NCI-H2029 (cell line): Measurements from ENCODE around the gene ARHGAP26.

Experiments
- DNase-seq: peaks from one replicate; lab custom pipeline; 2025; lab: John Stamatoyannopoulos, UW

Gene ARHGAP26

DNA sequence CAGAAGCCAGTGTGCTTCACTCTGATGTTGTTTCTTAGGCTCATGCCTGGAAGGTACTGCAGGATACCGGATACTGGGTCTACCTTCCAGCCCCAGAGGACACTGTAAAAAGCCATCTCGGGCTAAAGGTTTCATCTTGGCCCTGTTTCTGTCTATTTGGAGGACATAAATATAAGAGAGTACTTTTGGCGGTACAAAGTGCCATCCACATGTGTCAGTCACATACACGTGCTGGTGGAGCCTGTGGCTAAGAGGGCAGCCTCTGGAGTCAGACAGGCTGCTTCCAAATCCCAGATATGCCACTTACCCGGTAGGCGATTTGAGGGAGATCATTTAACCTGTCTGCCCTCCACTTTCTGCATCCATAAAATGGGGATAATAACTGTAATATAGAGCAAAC is 472.9 kb downstream of the ARHGAP26 start:
- no peak for DNase-seq

DNA sequence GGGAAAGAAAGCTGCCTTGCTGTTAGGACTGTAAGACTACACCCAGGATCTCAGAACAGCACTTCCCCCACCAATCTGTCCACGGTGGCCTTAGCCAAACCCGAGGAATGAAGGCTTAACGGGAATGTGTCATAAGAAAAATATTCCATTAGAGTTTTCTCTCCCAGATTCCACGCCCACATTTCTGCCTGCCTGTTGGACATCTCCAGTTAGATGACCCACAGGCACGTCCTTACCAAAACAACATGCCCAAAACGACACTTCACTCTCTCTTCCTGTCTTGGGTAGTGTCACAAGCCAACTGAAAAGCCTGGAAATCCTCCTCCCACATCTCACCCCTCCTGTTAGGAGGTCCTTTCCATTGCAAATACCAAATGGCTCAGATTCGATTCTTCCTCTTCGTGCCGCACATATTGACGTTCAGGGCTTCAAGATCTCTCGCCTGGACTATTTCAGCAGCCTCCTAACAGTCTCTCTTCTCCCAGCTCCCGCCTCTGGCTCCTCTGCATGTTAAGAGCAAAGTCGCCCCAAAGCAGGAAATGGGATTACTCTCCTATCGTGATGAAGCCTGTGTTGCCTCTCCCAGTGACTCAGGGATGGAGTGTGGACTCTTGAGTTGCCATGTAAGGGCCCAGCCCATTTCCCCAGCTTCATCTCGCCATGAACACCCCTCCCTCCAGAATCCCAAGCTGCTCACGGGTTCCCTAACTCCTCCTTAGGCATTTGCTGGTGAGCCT is 474.0 kb downstream of the ARHGAP26 start:
- DNase-seq: no peak

DNA sequence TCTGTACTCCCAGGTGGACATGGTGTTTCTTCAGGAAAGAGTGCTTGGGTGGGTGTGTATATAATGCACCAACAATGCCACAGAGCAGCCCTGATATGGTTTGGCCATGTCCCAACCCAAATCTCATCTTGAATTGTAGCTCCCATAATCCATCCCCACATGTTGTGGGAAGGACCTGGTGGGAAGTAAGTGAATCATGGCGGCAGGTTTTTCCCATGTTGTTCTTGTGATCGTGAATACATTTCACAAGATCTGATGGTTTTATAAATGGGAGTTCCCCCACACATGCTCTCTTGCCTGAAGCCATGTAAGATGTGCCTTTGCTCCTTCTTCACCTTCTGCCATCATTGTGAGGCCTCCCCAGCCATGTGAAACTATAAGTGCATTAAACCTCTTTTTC is 474.8 kb downstream of the ARHGAP26 start:
- DNase-seq: no peak

DNA sequence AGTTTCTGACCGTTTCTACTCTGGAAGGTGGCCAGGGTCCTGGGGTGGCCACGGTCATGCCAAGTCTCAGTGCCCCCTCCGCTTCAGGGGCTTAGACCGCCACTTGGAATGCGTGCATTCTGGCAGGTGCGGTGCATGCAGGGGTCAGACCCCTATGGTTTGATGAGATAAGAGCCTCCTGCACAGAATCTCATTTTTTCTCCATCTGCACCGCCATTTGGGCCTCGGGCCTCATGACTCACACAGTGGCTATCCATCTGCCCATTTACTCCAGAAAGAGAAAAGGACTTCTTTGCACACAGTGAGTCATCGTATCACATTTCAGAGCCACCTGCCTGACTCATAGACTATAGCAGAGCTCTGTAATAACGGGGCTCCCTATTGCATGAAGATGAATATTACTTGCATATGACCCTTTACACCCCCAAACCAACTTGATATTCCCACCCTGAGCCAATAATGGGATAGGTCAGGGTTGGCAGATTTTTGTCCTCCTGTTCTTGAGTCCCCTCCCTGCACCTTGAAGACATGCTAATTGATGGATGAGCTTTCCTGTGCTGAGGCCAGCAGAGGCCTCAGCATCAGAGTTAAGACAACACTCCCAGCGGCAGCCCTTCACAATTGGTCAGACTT is 475.9 kb downstream of the ARHGAP26 start:
- peak; percentile 13 for DNase-seq

DNA sequence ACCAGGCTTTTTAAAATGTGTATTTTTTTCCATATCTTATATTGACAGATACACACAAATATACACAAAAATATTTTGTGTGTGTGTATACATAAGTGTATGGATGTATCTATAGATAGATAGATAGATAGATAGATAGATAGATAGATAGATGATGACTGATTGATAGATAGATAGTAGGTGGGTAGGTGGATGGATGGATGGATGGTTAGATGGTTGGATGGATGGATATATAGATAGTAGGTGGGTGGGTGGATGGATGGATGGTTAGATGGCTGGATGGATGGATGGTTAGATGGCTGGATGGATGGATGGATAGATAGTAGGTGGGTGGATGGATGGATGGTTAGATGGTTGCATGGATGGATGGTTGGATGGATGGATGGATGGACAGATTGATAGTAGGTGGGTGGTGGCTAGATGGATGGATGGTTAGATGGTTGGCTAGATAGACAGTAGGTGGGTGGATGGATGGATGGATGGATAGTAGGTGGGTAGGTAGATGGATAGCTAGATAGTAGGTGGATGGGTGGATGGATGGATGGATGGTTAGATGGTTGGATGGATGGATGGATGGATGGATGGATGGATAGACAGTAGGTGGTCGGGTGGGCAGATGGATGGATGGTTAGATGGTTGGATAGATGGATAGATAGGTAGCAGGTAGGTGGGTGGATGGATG is 477.1 kb downstream of the ARHGAP26 start:
- no peak for DNase-seq

DNA sequence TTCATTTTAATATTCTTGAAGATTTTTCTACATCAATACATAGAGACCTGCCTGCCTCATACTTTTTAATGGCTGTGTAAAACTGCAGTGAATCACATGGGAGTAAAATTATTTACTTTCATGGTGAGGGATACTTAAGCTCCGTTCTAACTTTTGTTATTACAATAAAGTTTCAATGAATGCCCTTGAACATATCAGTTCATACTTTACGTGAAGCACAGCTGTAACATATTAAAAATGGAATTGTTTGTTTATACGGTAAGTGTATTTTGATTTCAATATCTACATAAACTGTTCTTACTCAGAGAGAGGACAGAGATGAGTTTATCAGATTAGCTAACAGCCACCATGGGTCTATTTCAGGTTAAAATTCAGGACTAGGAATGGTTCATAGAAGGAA is 478.2 kb downstream of the ARHGAP26 start:
- no peak for DNase-seq

DNA sequence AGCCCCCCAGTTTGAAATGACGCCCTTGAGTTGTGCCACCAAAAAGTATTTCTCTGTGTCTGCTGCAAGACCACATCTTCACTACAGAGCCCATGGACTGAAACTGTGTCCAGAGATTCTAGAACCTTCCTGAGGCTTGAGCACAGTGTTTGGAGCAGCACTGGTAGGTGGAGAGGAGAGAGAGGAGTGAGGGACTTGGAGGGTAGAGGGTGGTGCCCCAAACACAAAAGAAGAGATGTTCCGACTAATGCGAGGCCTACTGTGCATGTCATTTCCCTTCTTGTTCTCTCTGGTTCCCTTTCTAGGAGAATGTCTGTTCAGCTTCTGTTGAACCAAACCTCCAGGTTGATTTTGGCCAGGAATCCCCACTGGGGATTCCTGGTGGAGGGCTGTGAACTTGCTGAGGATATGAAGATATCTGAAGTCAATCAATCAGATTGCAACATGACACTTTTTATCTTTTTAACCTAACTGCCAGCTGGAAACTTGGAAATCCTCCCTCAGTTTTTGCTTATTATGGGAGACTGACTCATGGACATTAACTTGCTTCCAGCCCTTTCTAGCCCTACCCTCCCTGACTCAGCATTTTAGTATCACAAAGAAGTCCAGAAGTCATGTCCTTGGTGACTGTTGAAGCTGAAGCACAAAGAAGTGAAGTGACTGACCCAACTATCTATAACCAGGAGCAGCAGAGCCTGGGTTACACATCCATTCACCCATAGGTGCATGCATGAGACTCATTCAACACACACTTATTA is 478.8 kb downstream of the ARHGAP26 start:
- DNase-seq: no peak

DNA sequence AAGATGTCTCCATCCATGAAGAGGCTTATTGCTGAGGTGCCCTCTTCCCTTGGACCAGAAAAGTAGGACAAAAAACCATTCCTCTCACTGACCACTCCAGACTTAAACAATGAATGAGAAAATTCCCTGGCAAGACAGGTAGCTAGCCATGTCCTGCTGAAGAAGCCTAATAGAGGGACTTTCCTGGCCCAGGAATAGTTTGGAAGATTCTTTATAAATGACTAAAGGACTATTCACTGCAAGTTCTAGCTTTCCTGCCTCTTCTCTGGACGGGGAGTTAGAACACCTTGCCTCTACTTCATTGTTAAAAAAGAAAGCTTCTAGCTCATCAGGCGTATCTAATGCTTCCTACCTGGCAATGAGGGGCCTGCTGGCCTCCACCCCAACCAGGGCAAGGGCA is 479.7 kb downstream of the ARHGAP26 start:
- DNase-seq: no peak

DNA sequence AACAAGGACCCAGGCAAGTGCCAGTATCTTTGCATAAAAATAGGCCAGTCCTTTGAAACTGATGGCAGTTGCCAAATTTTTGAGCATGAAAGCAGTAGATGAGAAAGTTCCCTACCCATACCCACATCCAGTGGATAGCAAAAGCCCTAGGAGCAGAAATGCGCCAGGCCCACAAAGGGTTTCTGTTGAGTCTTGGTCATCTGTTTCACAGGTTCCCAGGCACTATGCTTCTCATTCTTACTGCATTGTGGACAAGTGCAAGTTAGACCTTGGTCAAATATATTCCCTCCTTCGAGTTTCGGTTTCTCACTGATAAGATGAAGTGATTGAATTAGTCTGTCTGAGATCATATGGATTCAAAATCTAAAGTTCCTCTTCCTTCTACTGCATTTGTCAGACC is 481.0 kb downstream of the ARHGAP26 start:
- no peak for DNase-seq

DNA sequence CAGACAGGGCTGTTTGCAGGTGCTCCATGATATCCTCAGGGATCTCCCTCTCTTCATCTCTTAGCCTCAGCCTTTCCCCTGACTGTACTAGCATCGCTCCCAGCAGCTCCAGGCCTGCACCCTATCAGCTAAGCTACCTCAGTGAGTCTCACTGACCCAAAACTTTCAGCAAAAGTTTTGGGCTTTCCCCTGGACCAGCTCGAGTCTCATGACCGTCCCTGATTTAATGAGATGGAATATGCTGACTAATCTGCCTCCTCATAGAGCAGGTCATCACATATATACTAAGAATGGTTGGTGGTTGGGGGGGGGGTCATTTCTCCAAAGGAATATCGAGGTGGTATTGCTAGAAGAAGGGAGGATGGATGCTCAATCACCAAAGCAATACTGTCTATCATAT is 481.8 kb downstream of the ARHGAP26 start:
- no peak for DNase-seq

DNA sequence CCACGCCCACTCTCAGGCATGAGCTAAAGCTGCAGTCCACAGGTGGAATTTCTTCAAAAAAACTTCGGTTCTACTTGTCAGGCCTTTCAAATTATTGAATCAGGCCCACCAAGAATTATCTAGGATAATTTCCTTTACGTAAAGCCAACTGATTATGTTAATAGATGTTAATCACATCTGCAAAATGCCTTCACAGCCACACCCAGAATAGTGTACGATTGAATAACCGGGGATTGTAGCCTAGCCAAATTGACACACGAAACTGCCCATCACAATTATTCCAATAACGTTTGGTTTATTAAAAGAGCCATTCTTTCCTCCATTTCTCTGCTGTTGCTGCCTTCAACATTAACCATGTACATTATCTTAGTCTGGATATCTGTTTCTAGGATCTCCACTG is 484.6 kb downstream of the ARHGAP26 start:
- DNase-seq: no peak

DNA sequence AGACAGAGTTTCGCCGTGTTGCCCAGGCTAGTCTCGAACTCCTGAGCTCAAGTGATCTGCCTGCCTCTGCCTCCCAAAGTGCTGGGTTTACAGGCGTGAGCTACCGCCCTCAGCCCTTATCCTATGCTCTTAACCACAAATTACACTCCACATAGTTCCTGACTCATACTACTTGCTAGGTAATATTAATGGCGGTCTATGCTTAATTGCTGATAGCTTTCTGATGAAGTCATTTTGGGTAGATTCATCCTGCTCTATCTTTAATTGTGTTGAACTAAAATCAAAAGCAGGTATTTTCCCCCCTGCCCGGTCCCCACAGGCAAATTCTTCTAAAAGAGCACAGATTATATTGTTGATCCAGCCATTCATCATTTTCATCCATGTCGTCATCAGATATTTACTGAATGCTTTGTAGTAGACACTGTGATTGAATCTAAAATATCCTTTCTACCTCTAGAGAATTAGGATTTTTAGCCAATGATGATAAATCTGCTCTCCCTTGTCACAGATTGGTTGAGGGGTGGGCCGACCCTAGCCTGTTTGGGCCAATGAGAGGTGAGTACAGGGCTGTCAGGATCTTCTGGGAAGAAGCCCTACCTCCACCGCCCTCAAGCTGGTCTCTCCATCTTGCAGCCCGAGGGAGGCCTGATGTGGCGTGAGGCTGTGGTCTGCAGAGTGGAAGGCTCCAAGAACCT is 488.5 kb downstream of the ARHGAP26 start:
- no peak for DNase-seq

DNA sequence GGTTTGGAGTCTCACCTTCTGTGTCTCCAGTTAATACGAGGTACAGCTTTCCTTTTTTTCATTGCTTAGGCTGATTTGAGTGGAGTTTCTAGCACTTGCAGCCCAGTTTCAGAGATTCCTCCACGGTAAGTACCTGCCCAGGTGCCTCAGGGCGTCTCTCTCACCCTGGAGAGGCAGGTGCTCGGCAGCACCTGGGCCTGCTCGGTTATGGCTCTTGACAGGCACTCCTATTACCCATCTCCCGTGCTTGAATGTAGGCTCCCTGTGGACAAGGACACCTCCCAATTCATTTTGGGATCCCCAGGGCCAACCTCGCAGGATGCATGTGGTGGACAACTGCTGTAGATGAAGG is 489.1 kb downstream of the ARHGAP26 start:
- no peak for DNase-seq

DNA sequence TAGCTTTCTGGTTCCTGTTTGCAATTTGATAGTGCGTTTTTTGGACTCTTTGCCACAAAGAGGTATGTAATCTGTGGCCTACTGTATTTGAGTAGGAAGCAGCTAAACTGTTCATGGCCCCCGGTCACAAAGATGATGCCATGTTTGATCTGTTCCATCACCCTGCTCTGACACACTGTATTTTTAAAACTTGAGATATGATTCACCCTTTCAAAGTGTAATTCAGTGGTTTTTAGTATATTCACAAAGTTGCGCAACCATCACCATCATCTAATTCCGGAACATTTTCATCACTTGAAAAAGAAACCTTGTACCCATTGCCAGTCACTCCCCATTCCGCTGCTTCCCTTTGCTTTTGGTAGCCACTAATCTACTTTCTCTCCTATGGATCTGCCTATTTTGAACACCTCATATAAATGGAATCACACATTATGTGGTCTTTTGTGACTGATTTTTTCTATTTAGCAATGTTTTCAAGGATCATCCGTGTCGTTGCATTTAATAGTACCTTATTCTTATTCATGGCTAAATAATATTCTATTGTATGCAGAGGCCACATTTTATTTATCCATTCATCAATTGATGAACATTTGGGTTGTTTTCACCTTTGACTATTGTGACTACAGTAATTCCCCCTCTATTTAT is 491.7 kb downstream of the ARHGAP26 start:
- no peak for DNase-seq

DNA sequence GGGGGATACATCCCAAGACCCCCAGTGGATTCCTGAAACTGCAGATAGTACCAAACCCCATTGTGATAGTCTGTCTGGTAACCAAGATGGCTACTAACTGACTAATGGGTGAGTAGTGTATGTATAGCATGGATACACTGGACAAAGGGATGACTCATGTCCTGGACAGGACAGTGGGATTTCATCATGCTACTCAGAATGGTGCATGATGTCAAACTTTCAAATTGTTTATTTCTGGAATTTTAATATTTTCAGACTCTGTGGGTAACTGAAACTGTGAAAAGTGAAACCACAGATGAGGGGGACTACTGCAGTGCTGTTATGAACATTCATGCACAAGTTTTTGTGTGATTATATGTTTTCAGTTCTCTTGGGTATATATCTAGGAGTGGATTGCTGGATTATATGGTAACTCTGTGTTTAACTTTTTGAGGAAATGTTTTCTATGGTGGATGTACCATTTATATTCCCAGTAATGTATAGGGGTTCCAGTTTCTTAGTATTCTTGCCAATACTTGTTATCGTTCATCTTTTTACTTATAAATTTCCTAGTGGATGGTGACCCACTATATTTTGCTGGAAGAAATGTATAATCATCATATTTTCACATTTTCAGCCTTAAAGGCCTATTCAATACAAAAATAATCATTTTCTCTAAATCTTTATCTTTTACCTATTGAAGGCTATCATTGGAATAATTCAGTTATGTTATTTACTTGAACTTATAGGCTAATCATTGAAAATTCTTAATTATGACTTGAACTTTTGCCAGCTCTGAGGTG is 492.4 kb downstream of the ARHGAP26 start:
- no peak for DNase-seq

DNA sequence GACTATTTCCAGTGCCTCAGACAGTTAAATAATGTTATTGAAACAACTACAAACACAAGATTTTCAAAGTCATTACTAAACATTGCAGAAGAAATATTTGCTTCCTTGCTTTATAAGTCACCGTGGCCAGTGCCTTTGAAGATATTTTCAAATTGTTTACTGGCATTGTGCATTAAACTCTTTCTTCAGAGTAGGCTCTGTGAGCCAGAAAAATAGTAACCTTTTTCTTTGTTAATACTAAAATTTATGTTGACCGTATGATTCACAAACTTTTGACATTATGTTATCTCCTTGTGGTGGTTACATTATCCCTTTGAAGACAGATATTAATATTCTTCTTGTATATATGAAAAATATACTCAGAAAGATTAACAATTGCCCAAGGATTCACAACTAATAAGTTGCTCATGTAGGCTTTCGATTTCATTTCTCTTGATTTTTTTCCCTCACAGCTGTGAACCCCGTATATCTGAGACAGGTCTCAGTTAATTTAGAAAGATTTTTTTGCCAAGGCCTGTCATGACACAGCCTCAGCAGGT is 493.2 kb downstream of the ARHGAP26 start:
- no peak for DNase-seq

DNA sequence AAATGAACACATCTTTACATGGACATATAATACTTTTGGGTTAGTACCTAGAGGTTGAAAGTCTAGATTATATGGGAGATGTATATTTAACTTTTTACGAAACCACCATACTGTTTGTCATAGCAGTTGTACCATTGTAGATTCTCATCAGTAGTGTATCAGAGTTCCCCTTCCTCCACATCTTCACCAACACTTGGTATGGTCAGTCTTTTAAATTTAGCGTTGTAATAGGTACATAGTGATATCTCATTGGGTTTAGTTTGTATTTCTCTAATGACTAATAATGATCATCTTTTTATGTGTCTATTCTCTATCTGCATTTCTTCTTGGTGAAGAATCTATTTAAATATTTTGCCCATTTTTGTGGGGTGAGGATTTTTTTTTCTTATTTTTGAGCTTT is 495.8 kb downstream of the ARHGAP26 start:
- DNase-seq: no peak

DNA sequence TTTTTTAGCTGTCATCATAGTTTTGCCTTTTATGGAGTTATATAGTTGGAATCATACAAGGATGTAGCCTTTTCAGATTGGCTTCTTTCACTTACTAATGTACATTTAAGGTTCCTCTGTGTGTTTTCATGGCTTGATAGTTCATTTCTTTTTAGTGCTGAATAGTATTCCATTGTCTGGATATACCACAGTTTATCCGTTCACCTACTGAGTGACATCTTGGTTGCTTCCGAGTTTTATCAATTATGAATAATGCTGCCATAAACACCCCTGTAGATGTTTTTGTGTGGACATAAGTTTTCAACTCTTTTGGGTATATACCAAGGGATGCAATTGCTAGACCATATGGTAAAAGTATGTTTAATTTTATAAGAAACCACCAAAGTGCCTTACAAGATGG is 497.0 kb downstream of the ARHGAP26 start:
- DNase-seq: no peak

DNA sequence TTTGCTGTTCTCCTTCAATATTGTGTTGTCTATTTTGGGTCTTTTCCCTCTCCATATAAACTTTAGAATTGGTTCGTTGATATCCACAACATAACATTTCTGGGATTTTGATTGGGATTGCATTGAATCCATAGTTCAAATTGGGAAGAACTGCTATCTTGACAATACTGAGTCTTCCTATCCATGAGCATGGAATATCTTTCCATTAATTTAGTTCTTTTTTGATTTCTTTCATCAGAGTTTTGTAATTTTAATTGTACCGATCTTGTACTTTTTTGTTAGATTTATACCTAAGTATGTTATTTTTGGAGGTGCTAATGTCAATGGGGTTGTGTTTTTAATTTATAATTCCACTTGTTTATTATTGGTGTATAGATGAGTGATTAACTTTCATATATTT is 498.2 kb downstream of the ARHGAP26 start:
- DNase-seq: no peak

DNA sequence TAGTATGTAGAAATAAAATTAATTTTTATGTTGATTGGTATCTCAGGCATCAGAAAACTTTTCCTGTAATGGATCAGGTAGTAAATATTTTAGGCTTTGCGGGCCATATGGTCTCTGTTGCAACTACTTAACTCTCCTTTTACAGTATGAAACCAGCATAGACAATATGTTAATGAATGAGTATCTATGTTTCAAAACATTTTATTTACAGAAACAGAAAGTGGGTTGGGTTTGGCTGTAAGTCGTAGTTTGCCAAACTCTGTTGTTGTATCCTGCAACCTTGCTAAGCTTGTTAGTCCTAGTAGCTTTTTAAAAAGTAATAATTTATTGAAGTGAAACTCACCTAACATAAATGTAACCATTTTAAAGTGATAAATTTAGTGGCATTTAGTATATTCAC is 501.3 kb downstream of the ARHGAP26 start:
- no peak for DNase-seq

DNA sequence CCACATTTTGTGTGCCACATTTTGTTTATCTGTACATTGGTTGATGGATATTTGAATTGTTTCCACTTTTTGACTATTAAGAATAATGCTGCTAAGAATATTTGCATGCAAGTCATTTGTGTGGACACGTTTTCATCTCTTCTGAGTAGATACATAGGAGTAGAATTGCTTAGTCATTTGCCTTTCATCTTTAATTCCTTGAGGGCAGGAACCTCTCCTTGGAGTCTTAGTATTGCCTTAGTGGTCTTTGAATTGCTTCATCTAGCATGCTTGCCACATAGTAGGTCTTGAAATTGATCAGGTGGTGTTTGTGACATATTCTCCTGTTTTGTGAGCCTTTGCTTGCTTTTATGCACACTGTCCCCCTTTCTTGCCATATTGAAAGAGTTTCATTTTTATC is 504.8 kb downstream of the ARHGAP26 start:
- DNase-seq: no peak
